ENCODE results near the gene PPIB. TPM values are rescaled to one million over a fixed set of nuclear protein-coding genes. Genes with fewer than 3 reads are reported as not detected.

Gene PPIB
- total RNA-seq, 1 donor from 2014 or later = 698 TPM

DNA sequence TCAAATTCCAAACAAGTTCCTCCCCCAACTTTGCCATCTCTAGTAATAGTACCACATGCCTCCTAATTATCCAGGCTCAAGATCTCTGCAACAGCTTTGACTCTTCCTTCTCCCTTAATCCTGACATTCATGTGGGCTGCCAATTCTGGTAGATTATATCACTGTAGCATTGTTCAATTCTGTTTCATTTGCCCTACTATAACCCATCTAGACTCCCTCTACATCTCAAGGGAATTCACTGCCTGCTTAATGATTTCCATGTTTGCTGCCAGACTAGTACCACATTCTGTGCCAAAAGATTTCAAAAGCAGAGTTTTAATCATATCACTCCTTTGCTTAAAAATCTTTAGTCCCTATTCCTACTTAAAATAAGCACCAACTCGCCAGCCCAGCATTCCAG, 34.6 kb upstream of the PPIB start:
- TF ChIP-seq CTCF (IDR thresholded peaks at IDR 0.05) = no peak
- no peak for DNase-seq (ENCODE audit: extremely low spot score, unreplicated experiment)
- H3K36me3 Mint-ChIP-seq (ENCODE audit: unreplicated experiment) = peaks cover 28% of the 10 kb centered on the region
- H3K4me1 Mint-ChIP-seq (ENCODE audit: unreplicated experiment) = peaks cover 9% of the 10 kb centered on the region
- no peak overlapping the region for H3K4me3 Mint-ChIP-seq (ENCODE audit: unreplicated experiment)
- no peak overlapping the region for H3K27ac Mint-ChIP-seq (ENCODE audit: unreplicated experiment)
- no peaks in the 10 kb centered on the region for H3K27me3 Mint-ChIP-seq (ENCODE audit: unreplicated experiment)
- no peaks in the 10 kb centered on the region for H3K9me3 Mint-ChIP-seq (ENCODE audit: unreplicated experiment)

GRCh38 chr15:64193971-64194370, 31.1 kb upstream of the PPIB start:
- no peak for DNase-seq (ENCODE audit: extremely low spot score, unreplicated experiment)
- no peak overlapping the region for H3K27ac Mint-ChIP-seq (ENCODE audit: unreplicated experiment)
- no peak overlapping the region for H3K4me3 Mint-ChIP-seq (ENCODE audit: unreplicated experiment)
- no peak for TF ChIP-seq CTCF (IDR thresholded peaks at IDR 0.05)
- H3K4me1 Mint-ChIP-seq (ENCODE audit: unreplicated experiment) = peaks cover 9% of the 10 kb centered on the region
- no peaks in the 10 kb centered on the region for H3K27me3 Mint-ChIP-seq (ENCODE audit: unreplicated experiment)
- H3K9me3 Mint-ChIP-seq (ENCODE audit: unreplicated experiment) = no peaks in the 10 kb centered on the region
- H3K36me3 Mint-ChIP-seq (ENCODE audit: unreplicated experiment) = peaks cover 26% of the 10 kb centered on the region

- H3K27me3 Mint-ChIP-seq (ENCODE audit: unreplicated experiment) = no peaks in the 10 kb centered on the region
- peaks cover 30% of the 10 kb centered on the region for H3K36me3 Mint-ChIP-seq (ENCODE audit: unreplicated experiment)
- no peak overlapping the region for H3K27ac Mint-ChIP-seq (ENCODE audit: unreplicated experiment)
- TF ChIP-seq CTCF (IDR thresholded peaks at IDR 0.05) = no peak
- no peak overlapping the region for H3K4me3 Mint-ChIP-seq (ENCODE audit: unreplicated experiment)
- peaks cover 2% of the 10 kb centered on the region for H3K4me1 Mint-ChIP-seq (ENCODE audit: unreplicated experiment)
- DNase-seq (ENCODE audit: extremely low spot score, unreplicated experiment) = no peak
- no peaks in the 10 kb centered on the region for H3K9me3 Mint-ChIP-seq (ENCODE audit: unreplicated experiment)
Measured at GRCh38 chr15:64191971-64192830, 29.4 kb upstream of the PPIB start.

GRCh38 chr15:64187396-64188191, 24.8 kb upstream of the PPIB start:
- no peaks in the 10 kb centered on the region for H3K27me3 Mint-ChIP-seq (ENCODE audit: unreplicated experiment)
- no peak for DNase-seq (ENCODE audit: extremely low spot score, unreplicated experiment)
- H3K4me1 Mint-ChIP-seq (ENCODE audit: unreplicated experiment) = no peaks in the 10 kb centered on the region
- TF ChIP-seq CTCF (IDR thresholded peaks at IDR 0.05) = no peak
- no peak overlapping the region for H3K4me3 Mint-ChIP-seq (ENCODE audit: unreplicated experiment)
- no peaks in the 10 kb centered on the region for H3K9me3 Mint-ChIP-seq (ENCODE audit: unreplicated experiment)
- H3K36me3 Mint-ChIP-seq (ENCODE audit: unreplicated experiment) = peaks cover 13% of the 10 kb centered on the region
- no peak overlapping the region for H3K27ac Mint-ChIP-seq (ENCODE audit: unreplicated experiment)
